A673 (cell line): ENCODE results near the gene VSIR. TPM values are rescaled to one million over a fixed set of nuclear protein-coding genes. Genes with fewer than 3 reads are reported as not detected.

Experiments used
- BruUV-seq: library from RNA; stranded (reverse); fragments of 400-500 nt; replicated peaks from 2 replicates; lab custom pipeline; 2021; lab: Mats Ljungman, UMichigan
- CTCF ChIA-PET: fragments of 300-600 bp; sonication (Branson Sonifier 250); formaldehyde crosslinking; loops from one replicate; lab custom pipeline; 2022; ENCODE audit warnings: antibody characterized with exemption; lab: Charles Lee
- POLR2A ChIA-PET: fragments of 300-600 bp; sonication (Branson Sonifier 250); formaldehyde crosslinking; loops from one replicate; lab custom pipeline; 2022; ENCODE audit warnings: antibody characterized with exemption; ENCODE audit not compliant: low non-redundant PET; lab: Charles Lee
- DNase-seq: peaks from one replicate; pipeline ENCODE4 v3.0.0-alpha.2; 2015; ENCODE audit warnings: low spot score
- H3K27ac ChIP-seq: fragments of 200-600 bp; sonication (generic); 2 replicates; pipeline ENCODE4 v1.5.1; 2016; ENCODE audit warnings: mixed run types, low read depth, mild to moderate bottlenecking, mixed read lengths, antibody characterized with exemption, low read length; ENCODE audit not compliant: poor library complexity, severe bottlenecking
- H3K27me3 ChIP-seq: fragments of 200-600 bp; sonication (generic); replicated peaks from 2 replicates; pipeline ENCODE4 v1.6.1; 2017; ENCODE audit warnings: mixed run types, low read depth, mild to moderate bottlenecking, mixed read lengths, antibody characterized with exemption, low read length; ENCODE audit not compliant: insufficient read depth, poor library complexity
- H3K36me3 ChIP-seq: fragments of 200-600 bp; sonication (generic); 2 replicates; pipeline ENCODE4 v1.6.1; 2016; ENCODE audit warnings: mixed run types, mild to moderate bottlenecking, mixed read lengths, antibody characterized with exemption, low read length; ENCODE audit not compliant: insufficient read depth, poor library complexity, severe bottlenecking
- H3K4me1 ChIP-seq: fragments of 200-600 bp; sonication (generic); 2 replicates; pipeline ENCODE4 v1.6.1; 2017; ENCODE audit warnings: mixed run types, mild to moderate bottlenecking, mixed read lengths, antibody characterized with exemption, low read length; ENCODE audit not compliant: insufficient read depth, poor library complexity, severe bottlenecking
- H3K4me3 ChIP-seq: fragments of 200-600 bp; sonication (generic); 2 replicates; pipeline ENCODE4 v1.5.1; 2016; ENCODE audit warnings: low read depth, mixed run types, mild to moderate bottlenecking, mixed read lengths, low read length; ENCODE audit not compliant: poor library complexity, severe bottlenecking
- H3K9me3 ChIP-seq: fragments of 200-600 bp; sonication (generic); 2 replicates; pipeline ENCODE4 v1.6.1; 2016; ENCODE audit warnings: mixed run types, low read depth, mild to moderate bottlenecking, mixed read lengths, antibody characterized with exemption, low read length; ENCODE audit not compliant: poor library complexity, severe bottlenecking
- EZH2 ChIP-seq: fragments of 200-600 bp; sonication (generic); IDR thresholded peaks from 2 replicates; pipeline ENCODE4 v1.6.1; 2017; ENCODE audit warnings: borderline replicate concordance, low read depth, mild to moderate bottlenecking, mixed read lengths, antibody characterized with exemption, low read length; ENCODE audit not compliant: poor library complexity, severe bottlenecking
- intact Hi-C: fragments of 100-400 bp; cut with micrococcal nuclease; formaldehyde crosslinking; loops from one replicate; pipeline ENCODE4 v1.10.0; 2022; ENCODE audit not compliant: unreplicated experiment
- total RNA-seq: library from RNA; stranded (reverse); gene quantifications from 2 replicates; pipeline ENCODE4 v1.2.3, GENCODE V29; 2021
- TF ChIP-seq, protein P1 (sequence below): fragments of 300-800, 200-600 bp; sonication (generic); conservative IDR thresholded peaks from 2 replicates; pipeline ENCODE4 v1.5.1; 2017; ENCODE audit warnings: low read depth, mild to moderate bottlenecking, antibody characterized with exemption, low read length, moderate library complexity, mixed read lengths

VSIR gene
- total RNA-seq, 1 experiment from 2014 or later = not detected

GRCh38 chr10:71796749-71797405 is 23.6 kb upstream of the VSIR start:
- Histone ChIP-seq H3K27me3 (no peaks in the 10 kb centered on the region), H3K4me3 (no peak overlapping the region), H3K9me3 (no peaks in the 10 kb centered on the region), H3K4me1 (no peaks in the 10 kb centered on the region), H3K27ac (no peak overlapping the region), H3K36me3 (no peaks in the 10 kb centered on the region)
- intact Hi-C loops = no loop called here
- ChIA-PET CTCF (no interaction called here), POLR2A (no interaction called here)
- DNase-seq = no peak
- no peak for TF ChIP-seq EZH2
- TF ChIP-seq, protein P1, sequence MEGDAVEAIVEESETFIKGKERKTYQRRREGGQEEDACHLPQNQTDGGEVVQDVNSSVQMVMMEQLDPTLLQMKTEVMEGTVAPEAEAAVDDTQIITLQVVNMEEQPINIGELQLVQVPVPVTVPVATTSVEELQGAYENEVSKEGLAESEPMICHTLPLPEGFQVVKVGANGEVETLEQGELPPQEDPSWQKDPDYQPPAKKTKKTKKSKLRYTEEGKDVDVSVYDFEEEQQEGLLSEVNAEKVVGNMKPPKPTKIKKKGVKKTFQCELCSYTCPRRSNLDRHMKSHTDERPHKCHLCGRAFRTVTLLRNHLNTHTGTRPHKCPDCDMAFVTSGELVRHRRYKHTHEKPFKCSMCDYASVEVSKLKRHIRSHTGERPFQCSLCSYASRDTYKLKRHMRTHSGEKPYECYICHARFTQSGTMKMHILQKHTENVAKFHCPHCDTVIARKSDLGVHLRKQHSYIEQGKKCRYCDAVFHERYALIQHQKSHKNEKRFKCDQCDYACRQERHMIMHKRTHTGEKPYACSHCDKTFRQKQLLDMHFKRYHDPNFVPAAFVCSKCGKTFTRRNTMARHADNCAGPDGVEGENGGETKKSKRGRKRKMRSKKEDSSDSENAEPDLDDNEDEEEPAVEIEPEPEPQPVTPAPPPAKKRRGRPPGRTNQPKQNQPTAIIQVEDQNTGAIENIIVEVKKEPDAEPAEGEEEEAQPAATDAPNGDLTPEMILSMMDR = no peak
- no TSS peak for BruUV-seq

- POLR2A ChIA-PET = no interaction called here
Observed at GRCh38 chr10:71795248-71795647, 21.9 kb upstream of the VSIR start.

DNA sequence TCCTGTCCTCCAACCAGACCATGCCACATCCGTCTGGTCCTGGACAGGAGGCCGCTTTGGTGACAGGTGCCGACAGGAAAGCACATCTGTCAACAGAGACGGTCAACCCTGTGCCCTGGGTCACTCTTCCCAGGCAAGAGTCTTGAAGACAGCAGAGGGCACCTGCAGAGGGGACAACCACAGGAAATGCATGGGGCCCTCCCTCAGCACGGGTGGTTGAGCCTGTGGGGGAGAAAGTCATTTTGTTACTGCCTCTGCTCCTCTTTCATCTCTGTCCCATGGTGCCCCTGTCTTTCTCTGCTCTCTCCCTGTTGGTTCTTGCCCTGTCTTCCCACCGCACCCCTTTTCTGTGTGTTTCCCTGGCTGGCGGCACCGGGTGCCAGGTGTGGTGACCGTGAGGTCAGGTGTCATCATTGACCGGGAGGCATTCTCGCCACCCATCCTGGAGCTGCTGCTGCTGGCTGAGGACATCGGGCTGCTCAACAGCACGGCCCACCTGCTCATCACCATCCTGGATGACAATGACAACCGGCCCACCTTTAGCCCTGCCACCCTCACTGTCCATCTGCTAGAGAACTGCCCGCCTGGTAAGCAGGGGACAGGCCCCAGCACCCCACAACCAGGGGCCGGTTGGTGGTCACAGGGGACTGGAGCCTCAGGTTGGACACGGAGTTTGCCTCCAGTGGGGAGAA is 17.6 kb upstream of the VSIR start:
- intact Hi-C loops = no loop called here
- Histone ChIP-seq H3K9me3 (no peaks in the 10 kb centered on the region), H3K4me1 (no peaks in the 10 kb centered on the region), H3K27me3 (no peaks in the 10 kb centered on the region), H3K36me3 (no peaks in the 10 kb centered on the region), H3K27ac (no peak overlapping the region), H3K4me3 (no peak overlapping the region)
- TF ChIP-seq EZH2 = no peak
- TF ChIP-seq, protein P1 = no peak
- no peak for DNase-seq
- BruUV-seq = no TSS peak
- POLR2A ChIA-PET = no interaction called here
- CTCF ChIA-PET = no interaction called here

More at GRCh38 chr10:71795248-71795647, 21.9 kb upstream of the VSIR start:
- Histone ChIP-seq H3K4me3 (no peak overlapping the region), H3K27ac (no peak overlapping the region), H3K36me3 (no peaks in the 10 kb centered on the region), H3K4me1 (no peaks in the 10 kb centered on the region), H3K27me3 (no peaks in the 10 kb centered on the region), H3K9me3 (no peaks in the 10 kb centered on the region)
- TF ChIP-seq, protein P1 = no peak
- no peak for TF ChIP-seq EZH2
- BruUV-seq = no TSS peak
- CTCF ChIA-PET = no interaction called here
- intact Hi-C loops = no loop called here
- DNase-seq = no peak
